IMR-90 (cell line): ENCODE results near the gene RASAL1. TPM values are rescaled to one million over a fixed set of nuclear protein-coding genes. Genes with fewer than 3 reads are reported as not detected.

Experiments
- ATAC-seq: fragments of 200-7000 bp; cut with Tn5 transposase; 2 replicates; pipeline ENCODE4 v1.9.1; 2020; ENCODE audit warnings: low read depth, mild to moderate bottlenecking, moderate library complexity
- BruUV-seq: library from RNA; stranded (reverse); fragments of 400-500 nt; replicated peaks from 2 replicates; lab custom pipeline; 2021; lab: Mats Ljungman, UMichigan
- CTCF ChIA-PET: fragments of 300-600 bp; formaldehyde crosslinking; extraction: SDS; loops from one replicate; lab custom pipeline; 2021; ENCODE audit warnings: antibody characterized with exemption; lab: Yijun Ruan, JAX
- POLR2A ChIA-PET: fragments of 300-600 bp; sonication (Branson Sonifier 250); formaldehyde crosslinking; loops from one replicate; lab custom pipeline; 2022; ENCODE audit warnings: antibody characterized with exemption; ENCODE audit not compliant: unreplicated experiment; lab: Charles Lee
- DNase-seq: peaks from one replicate; pipeline ENCODE4 v3.0.0; 2013
- H2AFZ ChIP-seq: replicated peaks from 2 replicates; pipeline ENCODE3; 2013; ENCODE audit warnings: low read length, mild to moderate bottlenecking; ENCODE audit not compliant: poor library complexity
- H2AK5ac ChIP-seq: 2 replicates; pipeline ENCODE4 v1.6.1; 2013; ENCODE audit warnings: low read depth, low read length, inconsistent platforms
- H2AK9ac ChIP-seq: replicated peaks from 2 replicates; pipeline ENCODE3; 2013; ENCODE audit warnings: mild to moderate bottlenecking, low read depth, low read length, moderate library complexity; ENCODE audit not compliant: poor library complexity
- H2BK120ac ChIP-seq: 2 replicates; pipeline ENCODE4 v1.6.1; 2013; ENCODE audit warnings: low read depth, low read length, inconsistent platforms
- H2BK15ac ChIP-seq: 3 replicates; pipeline ENCODE4 v1.6.1; 2013; ENCODE audit warnings: low read depth, low read length, inconsistent platforms
- H2BK20ac ChIP-seq: 2 replicates; pipeline ENCODE4 v1.6.1; 2013; ENCODE audit warnings: low read depth, mild to moderate bottlenecking, inconsistent platforms, low read length, moderate library complexity
- H2BK5ac ChIP-seq: 2 replicates; pipeline ENCODE4 v1.6.1; 2013; ENCODE audit warnings: mild to moderate bottlenecking, low read depth, low read length, inconsistent platforms; ENCODE audit not compliant: poor library complexity, severe bottlenecking
- H3K14ac ChIP-seq: replicated peaks from 2 replicates; pipeline ENCODE4 v1.6.1; 2013; ENCODE audit warnings: low read depth, low read length, inconsistent platforms
- H3K18ac ChIP-seq: 2 replicates; pipeline ENCODE4 v1.6.1; 2013; ENCODE audit warnings: low read depth, low read length, control low read depth
- H3K23ac ChIP-seq: 2 replicates; pipeline ENCODE4 v1.6.1; 2013; ENCODE audit warnings: low read depth, low read length, inconsistent platforms
- H3K27ac ChIP-seq: 2 replicates; pipeline ENCODE4 v1.5.1; 2013; ENCODE audit warnings: mild to moderate bottlenecking, control low read depth, low read length; ENCODE audit not compliant: insufficient read depth
- H3K27me3 ChIP-seq: 2 replicates; pipeline ENCODE4 v1.6.1; 2013; ENCODE audit warnings: low read length; ENCODE audit not compliant: control insufficient read depth, insufficient read depth
- H3K36me3 ChIP-seq: 2 replicates; pipeline ENCODE4 v1.6.1; 2013; ENCODE audit warnings: low read length, mixed read lengths; ENCODE audit not compliant: control insufficient read depth, insufficient read depth
- H3K4ac ChIP-seq: 2 replicates; pipeline ENCODE4 v1.6.1; 2013; ENCODE audit warnings: low read depth, low read length, inconsistent platforms
- H3K4me1 ChIP-seq: 2 replicates; pipeline ENCODE4 v1.6.1; 2013; ENCODE audit warnings: low read length, mixed read lengths; ENCODE audit not compliant: control insufficient read depth, insufficient read depth
- H3K4me2 ChIP-seq: 2 replicates; pipeline ENCODE4 v1.6.1; 2013; ENCODE audit warnings: low read depth, mild to moderate bottlenecking, control low read depth, low read length, moderate library complexity
- H3K4me3 ChIP-seq: 2 replicates; pipeline ENCODE4 v1.5.1; 2013; ENCODE audit warnings: low read depth, mild to moderate bottlenecking, control low read depth, low read length, moderate library complexity; ENCODE audit not compliant: insufficient read depth
- H3K56ac ChIP-seq: 2 replicates; pipeline ENCODE4 v1.6.1; 2013; ENCODE audit warnings: low read length, inconsistent platforms; ENCODE audit not compliant: insufficient read depth; ENCODE audit errors: extremely low read depth
- H3K79me1 ChIP-seq, 2 experiments: 2 replicates each; pipeline ENCODE4 v1.6.1; 2013; ENCODE audit warnings: low read length in 2 of 2, inconsistent platforms in 1 of 2, low read depth in 1 of 2
- H3K9ac ChIP-seq: 2 replicates; pipeline ENCODE4 v1.6.1; 2013; ENCODE audit warnings: low read depth, low read length, control low read depth
- H3K9me1 ChIP-seq: 2 replicates; pipeline ENCODE4 v1.6.1; 2013; ENCODE audit warnings: low read length, inconsistent platforms; ENCODE audit not compliant: insufficient read depth
- H3K9me3 ChIP-seq: 2 replicates; pipeline ENCODE4 v1.6.1; 2013; ENCODE audit warnings: low read length; ENCODE audit not compliant: control insufficient read depth, insufficient read depth
- H4K20me1 ChIP-seq: 2 replicates; pipeline ENCODE4 v1.6.1; 2013; ENCODE audit warnings: low read length, inconsistent platforms; ENCODE audit not compliant: insufficient read depth
- H4K5ac ChIP-seq: 2 replicates; pipeline ENCODE4 v1.6.1; 2013; ENCODE audit warnings: mild to moderate bottlenecking, low read depth, low read length, control low read depth
- H4K8ac ChIP-seq, 2 experiments: 2 replicates each; pipeline ENCODE4 v1.6.1; 2013; ENCODE audit warnings: low read depth in 2 of 2, low read length in 2 of 2, control low read depth in 1 of 2, inconsistent platforms in 1 of 2
- H4K91ac ChIP-seq: 2 replicates; pipeline ENCODE4 v1.6.1; 2013; ENCODE audit warnings: low read depth, low read length, inconsistent platforms; ENCODE audit not compliant: insufficient read depth
- BHLHE40 ChIP-seq: fragments of 150-350 bp; IDR thresholded peaks from 2 replicates; pipeline ENCODE4 v1.6.1; 2016; ENCODE audit warnings: mild to moderate bottlenecking, low read depth, low read length
- CEBPB ChIP-seq: IDR thresholded peaks from 2 replicates; pipeline ENCODE4 v1.6.1; 2012; ENCODE audit warnings: low read depth, low read length, improper control_type of control experiment
- MAZ ChIP-seq: IDR thresholded peaks from 2 replicates; pipeline ENCODE4 v1.6.1; 2012; ENCODE audit warnings: low read depth, mild to moderate bottlenecking, low read length, improper control_type of control experiment, moderate library complexity, borderline replicate concordance
- MXI1 ChIP-seq: IDR thresholded peaks from 2 replicates; pipeline ENCODE4 v1.6.1; 2012; ENCODE audit warnings: low read depth, mild to moderate bottlenecking, low read length, moderate library complexity, borderline replicate concordance
- WGBS, 2 experiments: methylation state at CpG; one replicate each; pipeline versions ENCODE4 v1.1.5 to v1.1.7; 2013; ENCODE audit warnings: missing lambda C conversion rate in 2 of 2; ENCODE audit not compliant: insufficient read length in 1 of 2; ENCODE audit errors: extremely low coverage in 2 of 2; 5-methylcytosine and 5-hydroxymethylcytosine counted together
- dilution Hi-C: fragments of 300-500 bp; cut with HindIII; formaldehyde crosslinking; loops from one replicate; pipeline ENCODE4 v1.14.3; 2018; ENCODE audit warnings: low sequenced_read_pairs; ENCODE audit not compliant: unreplicated experiment
- in situ Hi-C: fragments of 300-500 bp; cut with MboI; formaldehyde crosslinking; loops from 3 replicates; pipeline ENCODE4 v1.14.3; 2019; ENCODE audit warnings: low sequenced_read_pairs, inconsistent platforms, mixed read lengths
- intact Hi-C: fragments of 100-400 bp; cut with micrococcal nuclease; formaldehyde crosslinking; loops from 2 replicates; pipeline ENCODE4 v1.10.0; 2022
- polyA plus RNA-seq, 3 experiments: library from polyadenylated mRNA; depleted of rRNA; stranded (reverse); fragments of >200 nt; gene quantifications; 2 replicates each; pipeline ENCODE4 v1.2.3, GENCODE V29; 2012; ENCODE audit warnings: low replicate concordance in 1 of 3
- total RNA-seq: library from RNA; depleted of rRNA; stranded (reverse); fragments of >200 nt; gene quantifications from 2 replicates; pipeline ENCODE4 v1.2.3, GENCODE V29; 2012

The RASAL1 gene
- total and polyA plus RNA-seq, 2 of the 4 experiments (the other 2 are of a cell fraction): not detected

DNA sequence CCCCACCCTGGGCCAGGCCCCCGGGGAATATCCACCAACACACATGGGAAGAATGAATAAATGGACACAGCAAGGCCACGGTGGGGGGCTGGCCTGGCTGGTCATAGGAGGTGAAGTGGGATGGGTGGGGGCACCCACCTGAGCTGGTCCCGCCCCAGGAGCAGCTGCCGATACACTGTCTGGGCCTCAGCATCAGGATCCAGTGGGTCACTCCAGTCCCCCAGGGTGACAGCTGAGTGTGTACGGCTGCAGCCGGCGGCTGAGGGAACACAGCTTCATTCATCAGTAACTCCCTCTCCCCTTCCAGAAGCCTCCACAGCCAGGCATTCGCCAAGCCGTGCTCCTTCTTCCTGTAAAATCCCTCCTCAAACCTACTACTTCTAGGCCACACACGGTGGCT is 33.8 kb downstream of the RASAL1 start:
- in situ Hi-C loops: no loop called here
- Histone ChIP-seq H3K18ac (no peak overlapping the region), H3K27me3 (peaks cover 5% of the 10 kb centered on the region; the same call in 1 of the 2 replicates), H2AK9ac (no peak overlapping the region), H2BK120ac (no peak overlapping the region), H3K9me3 (no peaks in the 10 kb centered on the region), H2BK15ac (no peak overlapping the region), H4K20me1 (no peaks in the 10 kb centered on the region), H4K5ac (no peak overlapping the region), H3K27ac (no peak overlapping the region), H3K4me3 (no peak overlapping the region), H3K79me1 (no peaks in the 10 kb centered on the region), H3K4ac (no peak overlapping the region), H2AK5ac (no peak overlapping the region), H4K91ac (no peak overlapping the region), H3K9me1 (no peaks in the 10 kb centered on the region), H4K8ac (no peak overlapping the region), H2BK5ac (no peak overlapping the region), H3K9ac (no peak overlapping the region), H2AFZ (no peak overlapping the region), H3K4me2 (no peak overlapping the region), H3K14ac (no peak overlapping the region), H3K56ac (no peak overlapping the region), H3K23ac (no peak overlapping the region), H3K4me1 (no peaks in the 10 kb centered on the region), H3K36me3 (no peaks in the 10 kb centered on the region), H2BK20ac (no peak overlapping the region)
- no peak for ATAC-seq
- no peak for DNase-seq
- ChIA-PET CTCF (no interaction called here), POLR2A (no interaction called here)
- 40% methylated on average over 1 of the region's 10 CpGs; no CpG with 5 or more reads in 1 of the 2 experiments for WGBS, 2 experiments
- intact Hi-C loops: no loop called here
- dilution Hi-C loops: no loop called here
- TF ChIP-seq BHLHE40 (no peak), CEBPB (no peak), MAZ (no peak), MXI1 (no peak)
- no TSS peak for BruUV-seq
